ENCODE measurements around the gene ZNF511. TPM values are rescaled to one million over a fixed set of nuclear protein-coding genes. Genes with fewer than 3 reads are reported as not detected.

The ZNF511 gene
- total and polyA plus RNA-seq, 9 of the 15 experiments (the other 6 are each of a cell fraction or from before 2014, with no cell fraction given): 0.61 to 69.3 (median 40.1) TPM

DNA sequence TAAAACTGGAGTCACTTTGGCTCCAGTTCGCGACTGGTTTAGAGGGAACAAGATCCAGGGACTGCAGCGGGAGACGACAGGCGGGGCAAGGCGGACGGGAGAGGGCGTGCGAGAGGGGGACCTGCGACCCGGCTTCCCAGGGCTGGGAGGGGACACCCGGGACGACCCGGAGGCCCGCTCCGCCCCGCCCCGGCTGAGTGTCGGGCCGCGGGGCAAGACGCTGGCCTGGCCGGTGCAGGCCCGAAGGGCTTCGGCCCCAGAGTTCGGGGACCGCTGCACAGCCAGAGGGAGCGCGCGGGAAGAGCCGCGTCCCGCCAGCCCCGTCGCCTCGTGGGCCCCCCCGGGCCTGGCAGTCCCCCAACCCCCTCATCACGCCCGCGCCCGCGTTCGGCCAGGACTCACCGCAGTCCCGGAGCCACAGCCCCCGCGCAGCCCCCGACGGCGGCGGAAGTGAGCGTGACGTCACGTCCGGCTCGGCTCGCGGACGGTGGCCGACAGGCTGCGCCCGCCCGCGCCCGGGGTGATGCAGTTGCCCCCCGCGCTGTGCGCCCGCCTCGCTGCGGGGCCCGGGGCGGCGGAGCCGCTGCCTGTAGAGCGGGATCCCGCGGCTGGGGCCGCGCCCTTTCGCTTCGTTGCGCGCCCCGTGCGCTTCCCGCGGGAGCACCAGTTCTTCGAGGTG is at the start of gene ZNF511, which contains the start of gene TUBGCP2 (continued):
- 0 out of 4 replicates have a peak, but pooled peaks of 1 of the 2 experiments have one; percentile 2 for TF ChIP-seq KDM4B (IDR thresholded peaks at IDR 0.05; ENCODE audit: borderline replicate concordance in 2 of 2, low read depth in 1 of 2)
- no peak for TF ChIP-seq NFE2 (IDR thresholded peaks at IDR 0.05; ENCODE audit: low read depth)
- TF ChIP-seq NFE2L1 (tag; IDR thresholded peaks at IDR 0.05; ENCODE audit: borderline replicate concordance, low read depth): no peak
- no peak for TF ChIP-seq ZNF212 (CRISPR knock-in tag; IDR thresholded peaks at IDR 0.05)
- no peak for TF ChIP-seq SP1 (CRISPR knock-in tag; IDR thresholded peaks at IDR 0.05)
- no peak for TF ChIP-seq CREBBP (IDR thresholded peaks at IDR 0.05; ENCODE audit: low read depth, low read length)
- no peak for TF ChIP-seq TSC22D4 (tag; IDR thresholded peaks at IDR 0.05)
- TF ChIP-seq ZFX (CRISPR knock-in tag; IDR thresholded peaks at IDR 0.05): peak; percentile 79
- TF ChIP-seq, protein P1, sequence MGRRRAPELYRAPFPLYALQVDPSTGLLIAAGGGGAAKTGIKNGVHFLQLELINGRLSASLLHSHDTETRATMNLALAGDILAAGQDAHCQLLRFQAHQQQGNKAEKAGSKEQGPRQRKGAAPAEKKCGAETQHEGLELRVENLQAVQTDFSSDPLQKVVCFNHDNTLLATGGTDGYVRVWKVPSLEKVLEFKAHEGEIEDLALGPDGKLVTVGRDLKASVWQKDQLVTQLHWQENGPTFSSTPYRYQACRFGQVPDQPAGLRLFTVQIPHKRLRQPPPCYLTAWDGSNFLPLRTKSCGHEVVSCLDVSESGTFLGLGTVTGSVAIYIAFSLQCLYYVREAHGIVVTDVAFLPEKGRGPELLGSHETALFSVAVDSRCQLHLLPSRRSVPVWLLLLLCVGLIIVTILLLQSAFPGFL (CRISPR knock-in tag; IDR thresholded peaks at IDR 0.05): no peak
- TF ChIP-seq, protein P2, sequence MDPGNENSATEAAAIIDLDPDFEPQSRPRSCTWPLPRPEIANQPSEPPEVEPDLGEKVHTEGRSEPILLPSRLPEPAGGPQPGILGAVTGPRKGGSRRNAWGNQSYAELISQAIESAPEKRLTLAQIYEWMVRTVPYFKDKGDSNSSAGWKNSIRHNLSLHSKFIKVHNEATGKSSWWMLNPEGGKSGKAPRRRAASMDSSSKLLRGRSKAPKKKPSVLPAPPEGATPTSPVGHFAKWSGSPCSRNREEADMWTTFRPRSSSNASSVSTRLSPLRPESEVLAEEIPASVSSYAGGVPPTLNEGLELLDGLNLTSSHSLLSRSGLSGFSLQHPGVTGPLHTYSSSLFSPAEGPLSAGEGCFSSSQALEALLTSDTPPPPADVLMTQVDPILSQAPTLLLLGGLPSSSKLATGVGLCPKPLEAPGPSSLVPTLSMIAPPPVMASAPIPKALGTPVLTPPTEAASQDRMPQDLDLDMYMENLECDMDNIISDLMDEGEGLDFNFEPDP (CRISPR knock-in tag; IDR thresholded peaks at IDR 0.05): no peak
- TF ChIP-seq ELF1 (tag; IDR thresholded peaks at IDR 0.05): no peak
- peak; percentile 79; the same call in 1 of the 2 replicates for TF ChIP-seq MED1 (CRISPR knock-in tag; IDR thresholded peaks at IDR 0.05; ENCODE audit: borderline replicate concordance)
- no peak for TF ChIP-seq SAFB (IDR thresholded peaks at IDR 0.05; ENCODE audit: borderline replicate concordance, low read depth, low read length)
- no peak for TF ChIP-seq DMBX1 (CRISPR knock-in tag; IDR thresholded peaks at IDR 0.05; ENCODE audit: borderline replicate concordance)
- peak in 1 of 2 experiments; percentile 90; a peak in 2 of 4 replicates for TF ChIP-seq MAZ (CRISPR knock-in tag; conservative IDR thresholded peaks at IDR 0.05 in 1 of 2, IDR thresholded peaks at IDR 0.05 in 1 of 2)
- TF ChIP-seq HMGN3 (IDR thresholded peaks at IDR 0.05; ENCODE audit: borderline replicate concordance, extremely low read depth, insufficient read length, low read depth, low read length): peak; percentile 57
- TF ChIP-seq, protein P3, sequence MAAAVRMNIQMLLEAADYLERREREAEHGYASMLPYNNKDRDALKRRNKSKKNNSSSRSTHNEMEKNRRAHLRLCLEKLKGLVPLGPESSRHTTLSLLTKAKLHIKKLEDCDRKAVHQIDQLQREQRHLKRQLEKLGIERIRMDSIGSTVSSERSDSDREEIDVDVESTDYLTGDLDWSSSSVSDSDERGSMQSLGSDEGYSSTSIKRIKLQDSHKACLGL (CRISPR knock-in tag; IDR thresholded peaks at IDR 0.05; ENCODE audit: borderline replicate concordance, poor library complexity, severe bottlenecking): no peak
- peak; percentile 49; the same call in 1 of the 2 replicates for TF ChIP-seq KAT7 (CRISPR knock-in tag; IDR thresholded peaks at IDR 0.05; ENCODE audit: borderline replicate concordance)
- no peak for TF ChIP-seq ZNF197 (CRISPR knock-in tag; IDR thresholded peaks at IDR 0.05; ENCODE audit: low read depth)
- no peak for TF ChIP-seq SMARCB1 (IDR thresholded peaks at IDR 0.05; ENCODE audit: insufficient read length, low read depth)
- TF ChIP-seq ZNF217 (CRISPR knock-in tag; IDR thresholded peaks at IDR 0.05): no peak
- peak; percentile 51; the same call in 1 of the 2 replicates for TF ChIP-seq C11orf30 (IDR thresholded peaks at IDR 0.05; ENCODE audit: low read depth)
- no peak for TF ChIP-seq ZNF780A (CRISPR knock-in tag; IDR thresholded peaks at IDR 0.05)
- no peak for TF ChIP-seq KAT8 (IDR thresholded peaks at IDR 0.05; ENCODE audit: low read depth)
- TF ChIP-seq ZNF253 (CRISPR knock-in tag; conservative IDR thresholded peaks at IDR 0.05): no peak

Data from K562 (cell line).